Endometrium (tissue), 2 donors: ENCODE results near the gene FICD.
"Not testable (repeated sequence)": the region's sequence is repeated elsewhere in the genome, so short reads cannot be mapped to it uniquely, and the experiment has no call there.

Experiments
- FAIRE-seq: peaks from 2 replicates; lab custom pipeline; 2012; peaks lifted over from hg19 to GRCh38; lab: Jason Lieb, UNC
- donor health status: control.
- donor health status: control.

Gene FICD

GRCh38 chr12:108514973-108515814 lies at the start of gene FICD:
TSS of gene FICD (plus strand) at chr12:108515277. CDS start at chr12:108516973, 1,696 bp downstream.
- peak; percentile 99 for FAIRE-seq

- no peak for FAIRE-seq
Measured at GRCh38 chr12:108465417-108465816, 49.7 kb upstream of the FICD start.

DNA sequence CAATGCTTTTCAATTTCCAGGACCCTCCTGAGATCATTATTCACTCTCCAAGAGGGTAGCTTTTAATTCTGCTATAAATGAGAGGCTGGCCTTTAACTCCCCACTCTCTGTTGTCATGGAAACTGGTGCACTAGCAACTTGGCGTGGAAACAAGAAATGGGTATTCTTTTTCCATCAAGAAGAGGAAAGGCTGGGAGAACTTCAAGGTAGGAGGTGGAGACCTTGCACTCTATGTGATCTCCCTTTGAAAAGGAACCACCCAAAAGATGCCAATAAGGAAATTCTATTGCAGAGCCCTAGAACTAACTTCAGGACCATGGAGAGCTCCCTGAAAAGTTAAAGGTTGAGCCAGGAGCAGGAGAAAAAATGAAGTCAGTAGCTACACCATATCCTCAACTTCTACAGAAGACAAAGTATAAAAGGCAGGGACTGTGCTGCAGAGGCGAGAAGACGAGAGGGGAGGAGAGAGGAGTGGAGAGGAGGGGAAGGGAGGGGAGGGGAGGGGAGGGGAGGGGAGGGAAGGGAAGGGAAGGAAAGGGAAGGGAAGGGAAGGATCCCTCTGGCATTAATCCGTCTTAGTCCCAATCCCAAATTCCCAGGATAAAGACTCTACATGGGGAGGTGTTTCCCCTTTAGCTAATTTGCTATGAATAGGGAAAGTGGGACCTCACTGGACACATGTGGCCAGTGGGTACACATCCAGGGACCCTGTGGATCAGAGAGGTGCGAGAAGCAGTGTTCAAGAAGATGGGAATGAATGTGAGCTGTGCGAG lies 46.7 kb upstream of the FICD start:
- no peak for FAIRE-seq

GRCh38 chr12:108473400-108474055 lies 41.5 kb upstream of the FICD start:
- FAIRE-seq: no peak

DNA sequence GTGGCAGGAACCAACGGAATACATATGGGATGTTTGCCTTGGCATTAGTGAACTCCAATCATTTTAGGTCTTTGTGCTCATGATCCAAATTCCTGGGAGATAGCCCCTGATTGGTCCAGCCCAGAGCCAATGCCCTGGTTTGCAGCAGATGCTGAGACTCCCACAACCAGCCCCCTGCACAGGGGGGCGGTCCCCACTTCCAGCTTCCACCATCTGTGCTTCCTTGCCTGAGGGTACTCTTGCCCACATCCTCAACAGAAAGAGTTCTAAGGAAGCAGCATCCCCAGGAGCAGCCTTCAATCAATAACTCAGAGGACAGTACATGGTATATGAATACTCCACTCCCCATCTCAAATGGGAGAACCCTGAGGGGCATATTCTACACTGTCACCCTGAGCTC lies 39.7 kb upstream of the FICD start:
- FAIRE-seq: no peak

DNA sequence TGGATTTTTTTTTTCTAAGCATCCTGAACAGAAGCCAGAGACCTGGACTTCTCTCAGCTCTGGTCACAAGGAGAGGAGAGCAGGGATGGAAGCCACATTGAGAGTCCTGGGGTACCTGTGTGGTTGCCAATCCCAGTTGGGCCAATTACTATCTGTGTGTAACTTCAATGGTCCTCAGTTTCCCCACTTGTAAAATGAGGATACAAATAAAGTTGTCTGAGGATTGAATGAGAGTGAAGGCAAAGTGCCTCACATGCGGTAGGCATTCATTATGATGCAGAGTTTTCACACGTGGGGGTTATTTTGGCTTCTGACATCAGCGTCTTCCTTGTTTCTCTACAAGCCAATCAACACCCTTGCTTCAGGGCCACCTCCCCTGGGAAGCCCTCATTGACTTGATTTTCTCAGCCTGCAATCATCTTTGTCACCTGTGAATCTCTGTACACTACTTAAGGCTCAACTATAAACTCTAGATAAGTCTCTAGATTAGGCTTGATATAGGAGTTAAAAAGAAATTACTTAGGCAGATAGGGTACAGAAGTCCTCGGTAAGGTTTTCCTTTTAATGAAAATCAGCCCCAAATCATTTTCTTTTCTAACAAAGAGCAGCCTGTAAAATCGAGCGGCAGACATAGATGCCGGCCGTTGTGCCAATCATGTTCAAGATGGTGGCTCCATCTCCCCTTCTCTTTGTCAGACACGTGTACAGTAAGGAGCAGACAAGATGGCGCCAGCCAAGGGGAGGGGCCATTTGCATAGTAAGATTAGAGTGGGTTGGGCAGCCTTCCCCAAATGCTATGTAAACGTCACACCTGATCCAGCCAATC lies 37.8 kb upstream of the FICD start:
- FAIRE-seq: no peak

DNA sequence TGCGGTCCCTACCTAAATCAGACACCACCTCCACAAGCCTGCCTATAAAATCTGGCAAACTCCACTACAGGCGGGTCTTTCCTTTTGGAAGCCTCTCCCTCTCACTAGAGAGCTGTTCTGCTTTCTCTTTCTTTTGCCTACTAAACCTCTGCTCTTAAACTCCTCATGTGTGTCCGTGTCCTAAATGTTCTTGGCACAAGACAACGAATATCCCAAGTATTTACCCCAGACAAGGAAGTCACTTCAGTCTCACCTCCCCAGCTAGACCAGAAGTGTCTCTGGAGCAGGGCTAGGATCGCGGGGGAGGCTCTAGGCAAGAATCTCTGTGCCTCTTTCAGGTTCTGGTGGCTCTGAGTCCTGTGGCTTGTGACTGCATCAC lies 37.2 kb upstream of the FICD start:
- no peak for FAIRE-seq

DNA sequence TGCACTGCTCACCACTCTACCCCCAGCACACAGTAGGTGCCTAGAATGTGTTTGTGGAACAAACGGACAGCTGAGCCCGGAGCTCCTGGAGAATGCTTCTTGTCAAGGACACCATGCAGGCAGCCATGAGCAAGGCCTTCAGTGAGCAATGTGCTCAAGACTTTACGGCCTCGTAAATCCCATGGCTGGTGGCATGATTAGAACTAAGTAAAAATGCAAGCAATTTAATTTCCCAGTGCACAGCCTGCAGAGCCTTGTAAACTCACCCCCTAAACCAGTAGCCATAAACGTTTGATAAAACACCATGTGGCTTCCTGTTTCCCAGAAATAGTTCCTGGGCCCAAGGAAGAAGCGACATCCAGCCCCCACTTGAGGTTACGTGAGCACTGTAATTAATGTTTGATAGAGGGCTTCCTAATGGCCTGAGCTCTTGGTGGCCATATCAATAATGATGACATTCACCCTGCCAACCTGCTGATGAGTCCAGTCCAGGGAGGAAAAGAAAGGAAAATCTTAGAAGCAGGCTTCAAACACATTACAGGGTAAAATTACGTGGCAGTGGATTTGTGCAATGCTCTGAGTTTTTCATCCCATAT lies 36.4 kb upstream of the FICD start:
- FAIRE-seq: no peak

DNA sequence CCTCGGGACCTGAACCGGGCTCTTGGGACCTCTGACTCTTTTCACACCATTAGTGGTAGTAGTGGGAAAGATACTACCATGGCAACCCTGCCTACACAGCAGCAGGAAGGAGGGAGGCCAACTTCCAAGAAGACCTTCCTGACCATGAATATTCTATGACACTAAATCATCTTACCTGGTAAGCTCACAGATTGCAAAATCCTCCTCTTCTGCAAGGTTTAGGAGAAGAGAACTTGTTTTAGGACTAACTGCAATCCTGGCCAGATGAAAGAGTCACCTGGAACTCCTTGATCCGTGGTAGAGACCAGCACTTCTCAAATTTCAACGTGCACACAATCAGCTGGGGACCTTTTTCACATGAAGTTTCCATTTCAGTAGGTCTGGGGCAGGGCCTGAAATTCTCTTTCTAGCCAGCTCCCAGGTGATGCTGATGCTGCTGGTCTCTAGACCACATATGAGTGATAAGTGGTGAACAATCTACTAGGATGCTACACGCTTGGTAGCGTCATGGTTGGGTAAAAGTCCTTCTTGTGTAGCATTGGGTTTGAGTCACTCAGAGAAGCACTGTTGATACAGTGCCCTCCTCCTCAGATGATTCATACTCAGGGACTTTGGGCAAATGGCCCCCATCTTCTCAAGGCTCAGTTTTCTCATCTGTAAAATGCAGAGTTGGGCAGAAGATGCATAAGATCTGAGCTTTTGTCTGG lies 35.6 kb upstream of the FICD start:
- FAIRE-seq: no peak

GRCh38 chr12:108482717-108483212 lies 32.3 kb upstream of the FICD start:
- no peak for FAIRE-seq

DNA sequence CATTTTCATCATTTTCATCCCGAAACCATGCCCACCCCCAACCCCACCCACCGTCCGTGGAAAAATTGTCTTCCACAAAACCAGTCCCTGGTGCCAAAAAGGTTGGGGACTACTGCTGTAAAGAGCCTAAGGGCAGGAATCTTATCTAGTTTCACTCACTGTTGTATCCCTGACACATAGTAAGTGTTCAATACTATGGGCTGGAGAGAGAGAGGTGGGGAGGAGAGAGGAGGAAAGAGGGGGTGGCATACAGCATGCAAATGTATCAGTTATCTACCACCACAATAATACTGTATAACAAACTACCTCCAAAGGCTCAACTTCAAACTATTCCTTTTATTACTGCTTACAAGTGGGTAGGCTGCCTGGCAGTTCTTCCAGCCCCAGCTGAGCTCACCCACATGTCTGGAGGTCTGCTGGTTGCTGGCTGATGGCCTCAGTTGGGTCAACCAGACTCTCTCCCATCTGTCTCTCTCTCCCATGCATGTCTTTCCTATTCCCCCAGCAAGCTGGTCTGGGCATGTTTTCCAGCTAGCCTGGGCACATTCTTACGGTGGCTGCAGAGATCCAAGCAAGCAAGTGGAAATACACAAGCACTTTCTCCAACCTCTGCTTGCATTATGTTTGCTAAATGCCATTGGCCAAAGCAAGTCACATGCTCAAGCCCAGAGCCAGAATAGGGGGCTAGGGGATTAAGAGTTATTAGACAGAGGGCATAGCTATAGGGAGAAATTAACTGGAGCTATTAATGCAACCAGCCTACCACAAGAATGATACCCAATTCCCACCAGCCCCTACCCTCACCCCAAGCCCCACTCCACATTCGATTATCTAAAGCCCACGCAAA lies 31.6 kb upstream of the FICD start:
- FAIRE-seq: no peak

GRCh38 chr12:108484431-108484830 lies 30.6 kb upstream of the FICD start:
- no peak for FAIRE-seq

DNA sequence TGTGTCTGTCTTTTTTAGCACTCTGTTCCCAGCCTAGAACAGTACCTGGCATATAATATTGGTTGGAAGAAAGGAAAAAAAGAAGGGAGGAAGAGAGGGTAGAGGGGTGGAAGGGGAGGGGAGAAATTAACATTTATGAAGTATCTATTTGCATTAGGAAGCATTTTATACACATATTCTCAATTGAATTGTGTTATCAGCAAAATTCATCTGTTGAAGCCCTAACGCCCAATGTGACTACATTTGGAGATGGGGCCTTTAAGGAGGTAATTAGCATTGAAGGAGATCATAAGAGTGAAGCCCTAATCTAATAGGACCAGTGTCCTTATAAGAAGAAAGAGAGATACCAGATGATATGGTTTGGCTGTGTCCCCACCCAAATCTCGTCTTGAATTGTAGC lies 30.2 kb upstream of the FICD start:
- no peak for FAIRE-seq

DNA sequence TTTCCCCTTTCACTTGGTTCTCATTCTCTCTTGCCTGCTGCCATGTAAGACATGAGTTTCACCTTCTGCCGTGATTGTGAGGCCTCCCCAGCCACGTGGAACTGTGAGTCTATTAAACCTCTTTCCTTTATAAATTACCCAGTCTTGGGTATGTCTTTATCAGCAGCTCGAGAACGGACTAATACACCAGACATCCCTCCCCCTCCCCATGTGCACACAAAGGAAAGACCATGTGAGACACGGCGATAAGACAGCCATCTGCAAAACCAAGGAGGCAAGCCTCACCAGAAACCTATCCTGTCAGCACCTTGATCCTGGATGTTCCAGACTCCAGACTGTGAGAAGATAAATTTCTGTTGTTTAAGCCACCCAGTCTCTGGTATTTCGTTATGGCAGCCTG lies 29.7 kb upstream of the FICD start:
- not testable (repeated sequence) for FAIRE-seq

GRCh38 chr12:108487029-108487428 lies 28.0 kb upstream of the FICD start:
- not testable (repeated sequence) for FAIRE-seq

DNA sequence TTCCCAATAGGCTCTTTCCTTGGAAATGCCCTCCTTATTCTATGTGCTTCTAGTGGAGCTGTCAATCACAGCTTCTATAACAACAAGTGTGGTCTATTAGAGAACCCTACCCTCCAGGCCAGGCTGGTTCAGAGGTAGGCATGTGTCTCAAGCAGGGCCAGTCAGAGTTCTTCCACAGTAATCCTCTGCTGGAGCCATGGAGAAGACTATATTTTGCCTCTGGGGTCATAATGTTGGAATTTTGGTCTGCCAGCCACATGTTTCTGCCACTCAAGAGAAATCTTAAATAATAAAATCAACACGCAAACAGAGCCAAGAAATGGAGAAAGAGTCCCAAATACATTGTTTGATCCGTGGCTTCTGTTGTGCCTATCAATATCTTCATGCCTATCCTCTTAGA lies 23.8 kb upstream of the FICD start:
- FAIRE-seq: no peak

- no peak for FAIRE-seq
Measured at GRCh38 chr12:108495054-108495453, 20.0 kb upstream of the FICD start.

DNA sequence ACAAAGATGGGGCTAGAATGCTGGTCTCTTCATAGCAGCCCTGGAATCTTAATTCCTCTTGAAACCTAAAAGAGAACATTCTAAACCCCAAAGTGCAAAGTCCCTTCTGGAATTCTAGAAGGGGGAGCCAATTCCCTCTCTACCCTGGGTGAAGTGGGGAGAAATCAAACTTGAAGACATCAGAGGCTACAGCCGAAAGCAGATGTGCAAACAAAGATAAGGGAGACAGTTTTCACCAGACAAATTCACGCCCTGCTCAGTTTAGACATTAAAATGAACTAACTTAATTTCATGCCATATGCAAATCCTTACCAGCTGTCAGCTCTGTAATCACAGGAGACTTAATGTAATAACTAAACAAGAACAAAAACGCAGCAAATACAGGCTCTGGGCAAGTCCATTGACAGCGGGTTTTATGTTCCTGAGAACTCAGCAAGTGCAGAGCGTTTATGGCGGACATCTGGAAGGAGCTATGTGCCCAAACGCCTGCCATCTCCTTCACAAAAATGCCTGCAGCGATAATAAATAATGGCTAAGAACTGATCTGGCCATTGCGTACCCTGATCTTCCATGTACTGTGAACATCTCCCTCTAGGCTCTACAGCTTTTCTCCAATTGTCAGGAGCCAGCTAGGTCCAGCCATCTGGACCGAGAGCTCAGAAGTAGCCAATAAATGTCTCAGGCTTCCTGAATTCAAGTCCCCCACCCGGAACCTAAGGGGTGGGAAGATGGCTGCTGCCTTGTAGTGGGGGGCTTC lies 19.1 kb upstream of the FICD start:
- FAIRE-seq: no peak

DNA sequence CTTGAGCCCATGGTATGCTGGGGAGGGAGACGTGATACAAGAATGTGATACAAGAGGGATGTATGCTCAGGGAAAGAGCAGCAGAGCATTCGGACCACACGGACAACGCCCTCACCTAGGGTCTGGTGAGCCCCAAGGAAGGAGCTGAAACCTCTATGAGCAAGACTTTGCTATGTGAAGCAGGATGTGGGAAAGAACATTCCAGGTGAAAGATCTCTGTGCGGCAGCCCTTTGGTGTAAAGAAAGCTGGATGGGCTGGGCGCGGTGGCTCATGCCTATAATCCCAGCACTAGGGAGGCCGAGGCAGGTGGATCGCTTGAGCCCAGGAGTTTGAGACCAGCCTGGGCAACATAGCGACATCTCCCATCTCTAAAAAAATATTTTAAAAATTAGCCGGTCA lies 16.9 kb upstream of the FICD start:
- FAIRE-seq: no peak
